Aorta (tissue), 5 donors: ENCODE results near the gene SCCPDH. TPM values are rescaled to one million over a fixed set of nuclear protein-coding genes. Genes with fewer than 3 reads are reported as not detected.

Source experiments
- ATAC-seq: fragments of 200-7000 bp; cut with Tn5 transposase; one replicate; pipeline ENCODE4 v1.9.1; 2022; ENCODE audit warnings: moderate library complexity; ENCODE audit not compliant: low FRiP score
- DNase-seq, 2 donors: peaks; one replicate each; pipeline ENCODE4 v3.0.0-alpha.2; 2020
- H3K27ac ChIP-seq, 2 donors: one replicate each; pipeline ENCODE4 v1.5.1; 2013; ENCODE audit warnings: low read length in 2 of 2, mild to moderate bottlenecking in 2 of 2, moderate library complexity in 2 of 2, control low read depth in 1 of 2, inconsistent platforms in 1 of 2, low read depth in 1 of 2
- H3K27me3 ChIP-seq, 2 donors: one replicate each; pipeline ENCODE4 v1.6.1; 2013; ENCODE audit warnings: control low read depth in 1 of 2, low read length in 1 of 2, mild to moderate bottlenecking in 1 of 2, moderate library complexity in 1 of 2; ENCODE audit not compliant: insufficient read depth in 2 of 2, control insufficient read depth in 1 of 2
- H3K36me3 ChIP-seq, 2 donors: one replicate each; pipeline ENCODE4 v1.6.1; 2013; ENCODE audit warnings: control low read depth in 1 of 2, low read length in 1 of 2, mild to moderate bottlenecking in 1 of 2; ENCODE audit not compliant: insufficient read depth in 2 of 2, control insufficient read depth in 1 of 2
- H3K4me1 ChIP-seq, 2 donors: one replicate each; pipeline ENCODE4 v1.6.1; 2013; ENCODE audit warnings: low read length in 2 of 2, control low read depth in 1 of 2, mild to moderate bottlenecking in 1 of 2, moderate library complexity in 1 of 2; ENCODE audit not compliant: insufficient read depth in 2 of 2, control insufficient read depth in 1 of 2
- H3K4me3 ChIP-seq, 2 donors: one replicate each; pipeline ENCODE4 v1.5.1; 2013; ENCODE audit warnings: low read length in 2 of 2, control low read depth in 1 of 2, mild to moderate bottlenecking in 1 of 2
- H3K9me3 ChIP-seq: one replicate; pipeline ENCODE4 v1.6.1; 2013; ENCODE audit warnings: mild to moderate bottlenecking, low read length; ENCODE audit not compliant: control insufficient read depth
- WGBS, 2 donors: extraction: QIAGEN DNeasy Blood & Tissue Kit; methylation state at CpG; one replicate each; pipeline ENCODE4 v1.1.7; 2013; 5-methylcytosine and 5-hydroxymethylcytosine counted together
- intact Hi-C, 2 donors: fragments of 100-400 bp; cut with DNase I; formaldehyde crosslinking; loops; one replicate each; pipeline versions ENCODE4 v1.14.2 to v1.15.0; 2022
- polyA plus RNA-seq, 2 donors: library from polyadenylated mRNA; stranded (reverse); fragments of 200-250 nt; gene quantifications; one replicate each; pipeline ENCODE4 v1.2.3, GENCODE V29; 2013
- total RNA-seq, 2 donors: library from RNA; stranded (reverse); fragmentation: NEBNext Ultra II Directional; extraction: Animal tissue kit (Norgen Biotek cat#: 25700); gene quantifications; one replicate each; pipeline ENCODE4 v1.2.1, GENCODE V29; 2021
- donor health status: healthy with polysubstance abuse.
- donor health status: Bipolar disorder and iron deficiency.
- donor health status: DM: no; HTN: no; CAD: no.
- donor health status: DM: no; HTN: no; CAD: no.
- donor health status: DM: yes; HTN: yes; CAD: no.

SCCPDH gene
- total and polyA plus RNA-seq, 4 donors = 16.6 to 24.8 (median 18.3) TPM

DNA sequence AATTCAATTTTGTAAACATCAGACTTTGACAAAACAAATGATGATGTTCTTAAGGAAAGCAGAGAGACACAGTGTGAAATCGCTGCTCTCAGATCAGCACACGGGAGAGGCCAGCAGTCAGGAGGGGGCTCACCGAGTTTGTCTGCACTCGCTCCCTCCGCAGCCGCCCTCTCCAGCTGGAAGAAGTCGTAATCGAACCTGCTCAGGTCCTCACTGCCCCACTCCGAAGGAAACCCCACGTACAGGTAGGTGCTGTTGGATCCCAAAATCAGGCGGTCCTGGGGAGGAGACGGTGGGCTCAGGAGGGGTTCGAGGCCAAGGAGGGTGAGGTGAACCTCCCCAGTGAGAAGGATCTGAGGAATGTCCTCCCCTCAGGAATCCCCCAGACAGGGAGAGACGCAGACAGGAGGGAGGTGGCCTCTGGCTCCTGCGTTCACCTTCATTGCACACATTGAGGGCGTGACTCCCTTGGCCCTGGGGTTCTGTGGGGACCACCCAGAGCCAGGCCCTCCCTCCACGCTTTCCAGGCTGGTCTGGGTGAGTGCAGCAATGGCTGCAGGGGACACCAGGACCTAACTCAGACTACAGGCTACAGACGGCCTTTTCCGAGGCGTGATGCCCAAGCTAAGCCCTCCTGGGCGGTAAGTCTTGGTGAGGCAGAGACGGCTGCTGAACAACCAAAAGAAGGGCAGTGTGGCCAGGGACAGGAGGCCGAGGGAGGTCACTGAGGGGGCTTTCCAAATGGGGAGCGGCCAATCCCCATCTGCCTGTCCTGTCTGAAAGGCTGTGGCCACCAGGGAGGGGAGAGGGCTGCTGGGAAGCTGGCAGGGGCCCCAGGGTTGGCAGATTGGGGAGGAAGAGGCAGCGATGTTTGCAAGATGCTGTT lies 65.5 kb downstream of the SCCPDH start:
- no peaks in the 10 kb centered on the region for H3K27me3 ChIP-seq
- H3K36me3 ChIP-seq = no peaks in the 10 kb centered on the region
- no peak for ATAC-seq
- intact Hi-C loops = no loop called here
- DNase-seq = peak in 1 of 2 donors; percentile 51
- WGBS, 2 donors = 72 to 82% methylated on average over 25 of the region's 25 CpGs
- H3K27ac ChIP-seq = no peak overlapping the region
- no peaks in the 10 kb centered on the region for H3K4me1 ChIP-seq
- no peaks in the 10 kb centered on the region for H3K9me3 ChIP-seq
- H3K4me3 ChIP-seq = no peak overlapping the region

DNA sequence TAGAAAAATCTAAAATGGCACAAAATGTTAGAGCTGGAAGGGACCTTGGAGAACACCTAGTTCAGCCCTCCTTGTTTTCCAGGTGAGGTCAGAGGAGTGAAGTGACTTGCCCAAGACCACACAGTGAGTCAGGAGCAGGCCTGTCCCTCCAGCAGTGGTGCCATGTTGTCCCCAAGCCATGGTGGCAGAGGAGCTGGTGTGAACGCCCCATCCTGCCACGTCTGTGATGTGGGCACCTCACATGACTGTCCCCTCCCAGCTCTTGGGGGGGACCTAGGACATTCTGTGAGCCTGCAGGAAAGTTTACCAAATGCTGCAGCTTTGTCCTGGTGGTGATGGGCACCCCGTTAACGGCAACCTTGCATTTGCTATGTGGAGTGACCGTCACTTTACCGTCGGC lies 66.2 kb downstream of the SCCPDH start:
- Histone ChIP-seq H3K36me3 (no peaks in the 10 kb centered on the region), H3K27me3 (no peaks in the 10 kb centered on the region), H3K9me3 (no peaks in the 10 kb centered on the region), H3K4me1 (no peaks in the 10 kb centered on the region), H3K27ac (no peak overlapping the region), H3K4me3 (no peak overlapping the region)
- intact Hi-C loops = no loop called here
- 93 to 96% methylated on average over 7 of the region's 7 CpGs for WGBS, 2 donors
- DNase-seq (no peak), ATAC-seq (no peak)

DNA sequence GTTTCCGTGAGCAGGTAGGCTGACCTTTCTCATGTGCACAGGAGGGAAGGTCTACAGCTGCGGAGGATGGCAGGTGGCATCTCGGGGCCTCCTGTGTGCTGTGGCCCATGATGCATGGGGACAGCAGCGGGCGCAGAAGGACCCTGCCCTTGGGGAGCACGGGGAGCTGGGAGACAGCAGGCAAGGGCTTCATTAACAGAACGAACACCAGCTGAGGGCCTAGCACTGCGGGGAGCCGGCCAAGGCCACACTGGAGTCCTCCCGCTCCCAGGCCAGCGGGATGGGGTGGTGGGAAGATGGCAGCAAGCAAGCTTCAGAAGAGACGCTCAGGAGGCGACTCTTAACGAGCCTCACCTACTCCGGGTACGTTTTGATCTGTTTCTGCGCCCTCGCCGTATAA lies 66.6 kb downstream of the SCCPDH start:
- Histone ChIP-seq H3K27me3 (no peaks in the 10 kb centered on the region), H3K9me3 (no peaks in the 10 kb centered on the region), H3K4me3 (no peak overlapping the region), H3K36me3 (no peaks in the 10 kb centered on the region), H3K27ac (no peak overlapping the region), H3K4me1 (no peaks in the 10 kb centered on the region)
- intact Hi-C loops = no loop called here
- 93% methylated on average over 19 of the region's 19 CpGs for WGBS, 2 donors
- ATAC-seq (no peak), DNase-seq (no peak)

DNA sequence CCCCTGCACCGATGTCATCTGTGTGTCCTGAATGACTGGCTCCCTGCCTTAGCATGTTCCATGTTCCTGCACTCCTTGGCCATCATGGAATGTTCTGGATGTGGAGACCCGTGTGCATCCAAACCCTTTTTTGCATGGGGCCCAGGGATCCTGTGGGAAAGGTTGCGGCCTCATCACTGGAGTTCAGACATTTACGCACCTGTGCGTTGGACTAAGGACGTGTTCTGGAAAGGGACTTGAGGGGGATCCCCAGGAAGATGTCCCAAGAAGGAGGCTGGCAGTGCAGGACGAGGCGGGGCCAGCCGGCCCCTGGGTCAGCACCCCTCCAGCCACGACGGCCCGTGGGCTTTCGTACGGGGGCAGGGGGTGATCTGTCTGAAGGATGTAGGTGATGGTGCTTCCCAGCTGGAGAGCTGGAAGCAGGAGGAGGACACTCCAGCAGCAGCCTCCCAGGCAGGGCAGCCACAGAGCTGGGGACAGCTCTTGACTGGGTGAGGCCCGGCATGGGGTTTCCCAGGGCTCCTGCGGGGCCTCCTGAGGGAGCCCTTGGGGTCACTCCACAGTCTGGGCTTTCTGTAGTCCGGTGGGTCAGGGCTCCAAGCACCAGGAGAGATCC lies 67.2 kb downstream of the SCCPDH start:
- no peaks in the 10 kb centered on the region for H3K9me3 ChIP-seq
- no peaks in the 10 kb centered on the region for H3K4me1 ChIP-seq
- WGBS, 2 donors = 84 to 85% methylated on average over 17 of the region's 17 CpGs
- no peak overlapping the region for H3K27ac ChIP-seq
- ATAC-seq (no peak), DNase-seq (no peak)
- H3K27me3 ChIP-seq = no peaks in the 10 kb centered on the region
- no peaks in the 10 kb centered on the region for H3K36me3 ChIP-seq
- intact Hi-C loops = no loop called here
- no peak overlapping the region for H3K4me3 ChIP-seq

DNA sequence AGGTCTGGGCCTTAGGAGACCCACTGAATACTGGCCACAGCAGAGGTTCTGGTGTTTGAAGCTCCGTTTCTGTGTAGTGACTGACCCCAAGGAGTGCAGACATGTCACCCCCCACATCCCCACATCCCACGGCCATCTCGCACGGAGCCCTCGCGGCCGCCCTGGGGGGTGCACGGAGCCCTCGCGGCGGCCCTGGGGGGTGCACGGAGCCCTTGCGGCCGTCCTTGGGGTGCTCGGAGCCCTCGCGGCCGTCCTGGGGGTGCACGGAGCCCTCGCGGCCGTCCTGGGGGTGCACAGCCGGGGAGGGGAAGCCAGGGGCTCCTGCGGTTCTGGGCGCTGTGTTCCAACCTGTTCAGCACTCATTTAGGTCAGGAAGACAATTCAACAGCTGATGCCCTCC lies 68.4 kb downstream of the SCCPDH start:
- Histone ChIP-seq H3K4me3 (no peak overlapping the region), H3K4me1 (no peaks in the 10 kb centered on the region), H3K36me3 (no peaks in the 10 kb centered on the region), H3K9me3 (no peaks in the 10 kb centered on the region), H3K27ac (no peak overlapping the region), H3K27me3 (no peaks in the 10 kb centered on the region)
- ATAC-seq (no peak), DNase-seq (no peak)
- intact Hi-C loops = no loop called here
- WGBS, 2 donors = 90 to 92% methylated on average over 25 of the region's 25 CpGs

DNA sequence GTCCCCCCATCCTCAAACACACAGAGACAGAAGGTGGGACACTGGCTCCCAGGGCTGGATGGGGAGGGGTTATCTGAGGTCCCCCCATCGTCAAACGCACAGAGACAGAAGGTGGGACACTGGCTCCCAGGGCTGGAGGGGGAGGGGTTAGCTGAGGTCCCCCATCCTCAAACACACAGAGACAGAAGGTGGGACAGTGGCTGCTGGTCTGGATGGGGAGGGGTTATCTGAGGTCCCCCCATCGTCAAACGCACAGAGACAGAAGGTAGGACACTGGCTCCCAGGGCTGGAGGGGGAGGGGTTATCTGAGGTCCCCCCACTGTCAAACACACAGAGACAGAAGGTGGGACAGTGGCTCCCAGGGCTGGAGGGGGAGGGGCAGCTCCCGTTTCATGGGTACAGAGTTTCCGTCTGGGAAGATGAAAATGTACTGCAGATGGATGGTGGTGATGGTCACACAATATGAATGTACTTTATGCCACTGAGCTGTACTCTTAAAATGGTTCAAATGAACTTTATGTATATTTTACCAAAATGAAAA lies 69.2 kb downstream of the SCCPDH start:
- ATAC-seq = no peak
- H3K27me3 ChIP-seq = no peaks in the 10 kb centered on the region
- intact Hi-C loops = no loop called here
- DNase-seq = no peak
- H3K4me1 ChIP-seq = no peaks in the 10 kb centered on the region
- 18 to 19% methylated on average over 6 of the region's 6 CpGs for WGBS, 2 donors
- no peak overlapping the region for H3K27ac ChIP-seq
- no peak overlapping the region for H3K4me3 ChIP-seq
- no peaks in the 10 kb centered on the region for H3K9me3 ChIP-seq
- H3K36me3 ChIP-seq = no peaks in the 10 kb centered on the region

DNA sequence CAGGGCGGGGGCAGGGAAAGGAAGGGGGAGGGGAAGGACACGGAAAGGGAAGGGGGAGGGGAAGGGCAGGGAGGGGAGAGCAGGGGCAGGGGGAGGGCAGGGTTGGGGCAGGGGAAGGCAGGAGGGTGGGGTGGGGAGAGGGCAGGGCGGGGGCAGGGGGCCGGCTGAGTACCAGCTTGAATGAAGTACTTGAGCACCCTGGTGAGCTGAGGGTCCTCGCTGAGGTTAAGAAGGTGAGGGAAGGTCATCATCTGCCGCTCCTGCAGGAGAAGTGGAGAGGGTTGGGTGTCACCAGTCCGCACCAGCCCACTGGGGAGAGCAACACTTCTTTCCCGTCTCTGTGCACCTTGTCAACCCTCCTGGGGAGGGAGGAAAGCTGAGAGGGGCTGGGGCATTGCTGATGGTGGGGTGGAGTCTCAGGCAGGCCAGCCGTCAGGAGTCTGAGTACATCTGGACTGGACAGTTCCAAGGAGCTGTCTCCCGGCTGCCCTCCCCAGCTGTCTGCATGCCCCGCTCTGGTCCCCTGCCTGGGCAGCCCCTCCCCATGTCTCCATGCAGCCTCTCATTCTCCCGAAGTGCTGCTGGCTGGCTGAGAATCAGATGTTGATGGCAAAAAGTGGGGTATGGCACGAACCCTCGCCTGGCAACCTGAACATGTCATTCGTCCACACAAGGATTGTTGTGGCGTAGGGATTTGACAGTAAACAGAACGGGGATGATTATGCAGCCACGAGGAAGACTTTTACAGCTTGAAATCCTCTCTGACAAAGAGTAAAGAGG lies 70.0 kb downstream of the SCCPDH start:
- Histone ChIP-seq H3K27me3 (no peaks in the 10 kb centered on the region), H3K4me1 (no peaks in the 10 kb centered on the region), H3K27ac (no peak overlapping the region), H3K36me3 (no peaks in the 10 kb centered on the region), H3K4me3 (no peak overlapping the region), H3K9me3 (no peaks in the 10 kb centered on the region)
- 27 to 35% methylated on average over 12 to 18 of the region's 18 CpGs for WGBS, 2 donors
- DNase-seq = no peak
- ATAC-seq = no peak
- intact Hi-C loops = no loop called here

DNA sequence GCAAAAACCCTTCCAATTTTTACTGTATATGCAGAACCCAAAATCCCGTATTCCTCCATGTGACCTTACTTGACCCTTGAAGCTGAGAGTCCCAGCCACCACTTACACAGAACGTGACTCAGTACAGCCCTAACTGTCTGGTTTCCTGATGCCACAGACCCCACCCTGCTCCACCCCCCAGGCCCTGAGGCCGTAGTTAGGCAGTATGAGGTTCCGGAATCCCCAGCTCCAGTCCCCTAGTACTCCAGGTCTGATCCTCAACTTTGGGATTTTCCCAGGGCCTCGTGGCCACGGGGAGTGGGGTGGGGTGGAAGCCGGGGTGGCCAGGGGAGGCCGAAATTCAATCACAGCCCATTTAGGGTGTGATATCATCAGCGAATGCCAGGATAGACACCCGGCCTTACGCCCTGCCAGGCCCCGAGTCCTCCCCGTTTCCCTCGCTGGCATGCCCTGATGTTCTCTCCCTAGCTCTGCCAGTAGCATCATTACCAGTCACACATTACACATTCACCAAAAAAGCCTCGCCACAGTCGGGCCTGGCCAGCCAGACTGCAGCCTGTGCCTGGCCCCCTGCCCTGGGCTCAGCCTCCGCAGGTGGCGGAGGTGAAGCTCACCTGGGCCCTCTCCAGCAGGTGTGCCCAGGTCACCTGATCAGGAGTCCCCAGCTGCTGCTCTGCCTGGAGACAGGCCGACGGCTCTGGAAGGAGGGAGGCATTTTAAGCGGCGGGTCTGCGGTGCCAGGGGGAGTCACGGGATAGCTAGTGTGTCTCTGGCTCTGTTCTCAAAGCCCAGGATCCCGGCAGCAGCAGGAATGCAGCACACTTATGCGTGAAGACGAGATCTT lies 70.8 kb downstream of the SCCPDH start:
- no peak overlapping the region for H3K27ac ChIP-seq
- H3K9me3 ChIP-seq = no peaks in the 10 kb centered on the region
- no peaks in the 10 kb centered on the region for H3K4me1 ChIP-seq
- no peaks in the 10 kb centered on the region for H3K36me3 ChIP-seq
- H3K4me3 ChIP-seq = no peak overlapping the region
- ATAC-seq (no peak), DNase-seq (no peak)
- intact Hi-C loops = no loop called here
- WGBS, 2 donors = 72% methylated on average over 27 of the region's 27 CpGs
- H3K27me3 ChIP-seq = no peaks in the 10 kb centered on the region
